Skeletal muscle tissue (tissue), 4 donors: ENCODE results near the gene ADGRB3. TPM values are rescaled to one million over a fixed set of nuclear protein-coding genes. Genes with fewer than 3 reads are reported as not detected.

ENCODE experiments used
- H3K27ac ChIP-seq: one replicate; pipeline ENCODE4 v1.7.0; 2013; ENCODE audit warnings: mild to moderate bottlenecking, low read depth, low read length, inconsistent platforms
- H3K27me3 ChIP-seq, 3 donors: one replicate each; pipeline ENCODE4 v1.7.0; 2013; ENCODE audit warnings: low read length in 3 of 3; ENCODE audit not compliant: control insufficient read depth in 3 of 3, insufficient read depth in 3 of 3
- H3K36me3 ChIP-seq, 3 donors: one replicate each; pipeline ENCODE4 v1.7.0; 2013; ENCODE audit warnings: low read length in 3 of 3; ENCODE audit not compliant: control insufficient read depth in 3 of 3, insufficient read depth in 3 of 3
- H3K4me1 ChIP-seq, 3 donors: one replicate each; pipeline ENCODE4 v1.7.0; 2013; ENCODE audit warnings: low read length in 3 of 3, mild to moderate bottlenecking in 3 of 3; ENCODE audit not compliant: control insufficient read depth in 3 of 3, insufficient read depth in 3 of 3
- H3K4me3 ChIP-seq, 3 donors: one replicate each; pipeline ENCODE4 v1.7.0; 2013; ENCODE audit warnings: low read length in 3 of 3
- H3K9ac ChIP-seq, 3 donors: one replicate each; pipeline ENCODE4 v1.7.0; 2013; ENCODE audit warnings: low read length in 3 of 3, mild to moderate bottlenecking in 3 of 3, moderate library complexity in 2 of 3, low read depth in 1 of 3
- H3K9me3 ChIP-seq, 3 donors: one replicate each; pipeline ENCODE4 v1.7.0; 2013; ENCODE audit warnings: low read length in 3 of 3; ENCODE audit not compliant: control insufficient read depth in 3 of 3
- total RNA-seq: library from RNA; depleted of rRNA; stranded (reverse); fragments of >200 nt; gene quantifications from one replicate; pipeline ENCODE4 v1.2.3, GENCODE V29; 2014
- donor health status: Osteomylitis.

The ADGRB3 gene
- total RNA-seq, 1 donor from 2014 or later, result 3.1 TPM

GRCh38 chr6:68693271-68693670 lies 58.2 kb downstream of the ADGRB3 start:
- Histone ChIP-seq H3K36me3 (no peaks in the 10 kb centered on the region), H3K9ac (no peak overlapping the region), H3K4me1 (no peaks in the 10 kb centered on the region)

GRCh38 chr6:68695403-68695802 lies 60.3 kb downstream of the ADGRB3 start:
- Histone ChIP-seq H3K4me3 (no peak overlapping the region), H3K27ac (no peak overlapping the region), H3K4me1 (no peaks in the 10 kb centered on the region), H3K36me3 (no peaks in the 10 kb centered on the region), H3K27me3 (no peaks in the 10 kb centered on the region), H3K9me3 (no peaks in the 10 kb centered on the region), H3K9ac (no peak overlapping the region)

More at GRCh38 chr6:68693271-68693670, 58.2 kb downstream of the ADGRB3 start:
- H3K27ac ChIP-seq, result no peak overlapping the region
- H3K27me3 ChIP-seq, result no peaks in the 10 kb centered on the region
- no peaks in the 10 kb centered on the region for H3K9me3 ChIP-seq
- H3K4me3 ChIP-seq, result no peak overlapping the region

DNA sequence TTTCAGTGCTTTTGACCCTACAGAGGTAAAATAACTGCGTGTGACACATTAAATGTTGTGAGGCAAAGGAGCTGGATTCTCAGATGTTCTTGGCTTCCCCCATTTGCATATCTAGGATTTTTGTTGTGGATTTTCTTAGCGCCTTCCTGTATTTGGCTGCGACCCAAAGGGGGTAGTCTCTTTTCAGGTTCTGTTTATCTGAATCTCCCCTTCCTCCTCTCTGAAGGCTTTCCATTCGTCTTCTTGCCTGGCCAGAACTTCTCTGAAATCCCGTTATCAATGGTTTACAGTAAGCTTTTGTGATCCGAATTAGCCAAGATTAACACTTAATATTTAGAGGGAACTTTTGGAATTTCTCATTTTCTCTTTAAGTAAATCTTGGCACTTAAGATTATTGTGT lies 60.8 kb downstream of the ADGRB3 start:
- H3K27ac ChIP-seq, result no peak overlapping the region

DNA sequence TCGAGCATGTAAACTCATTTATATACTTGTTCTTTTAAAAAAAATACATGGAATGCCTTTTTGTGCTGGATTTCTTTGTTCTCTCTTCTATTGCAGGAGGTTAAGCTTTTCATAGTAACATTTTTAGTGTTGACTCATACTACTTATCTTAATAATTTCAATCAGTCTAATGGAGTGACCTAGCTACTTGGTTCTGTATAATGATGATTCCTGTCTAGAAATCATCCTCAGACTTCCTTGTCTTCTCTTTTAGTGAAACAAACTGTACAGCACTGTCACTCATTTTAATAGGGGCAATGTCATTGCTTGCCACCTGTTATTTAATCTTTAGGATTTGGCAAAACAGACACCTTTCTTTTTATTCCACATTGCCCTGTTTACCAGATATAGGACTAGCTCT lies 62.3 kb downstream of the ADGRB3 start:
- H3K4me1 ChIP-seq, result no peaks in the 10 kb centered on the region
- no peak overlapping the region for H3K9ac ChIP-seq
- no peaks in the 10 kb centered on the region for H3K27me3 ChIP-seq
- no peaks in the 10 kb centered on the region for H3K36me3 ChIP-seq
- H3K9me3 ChIP-seq, result no peaks in the 10 kb centered on the region
- H3K4me3 ChIP-seq, result no peak overlapping the region
- H3K27ac ChIP-seq, result no peak overlapping the region

More for the DNA sequence above, 60.8 kb downstream of the ADGRB3 start:
- H3K9me3 ChIP-seq, result no peaks in the 10 kb centered on the region
- H3K27me3 ChIP-seq, result no peaks in the 10 kb centered on the region
- H3K36me3 ChIP-seq, result no peaks in the 10 kb centered on the region
- H3K9ac ChIP-seq, result no peak overlapping the region
- H3K4me3 ChIP-seq, result no peak overlapping the region
- no peaks in the 10 kb centered on the region for H3K4me1 ChIP-seq

- no peaks in the 10 kb centered on the region for H3K27me3 ChIP-seq
- H3K36me3 ChIP-seq, result no peaks in the 10 kb centered on the region
- H3K9me3 ChIP-seq, result no peaks in the 10 kb centered on the region
- H3K9ac ChIP-seq, result no peak overlapping the region
- no peak overlapping the region for H3K27ac ChIP-seq
- no peak overlapping the region for H3K4me3 ChIP-seq
- no peaks in the 10 kb centered on the region for H3K4me1 ChIP-seq
Observed at GRCh38 chr6:68701159-68701558, 66.1 kb downstream of the ADGRB3 start.

DNA sequence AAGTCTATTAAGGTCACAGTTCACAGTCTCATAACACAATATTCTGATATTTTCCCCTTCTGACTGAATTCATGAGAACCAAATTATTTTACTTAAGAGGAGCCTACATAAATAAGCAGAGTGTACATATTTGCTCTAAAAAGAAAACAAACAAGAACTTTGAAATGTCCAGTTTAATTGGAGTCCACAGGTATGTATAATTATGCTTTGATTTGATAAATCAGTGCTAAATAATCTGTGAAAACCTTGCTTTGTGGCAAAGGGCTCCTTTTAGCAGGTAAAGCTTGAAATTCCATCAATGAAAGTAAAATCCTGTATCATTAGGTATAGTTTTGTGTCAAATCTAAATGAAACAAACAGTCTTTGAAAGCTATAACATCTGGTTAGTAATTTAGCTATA lies 69.4 kb downstream of the ADGRB3 start:
- Histone ChIP-seq H3K4me1 (no peaks in the 10 kb centered on the region), H3K9ac (no peak overlapping the region), H3K27me3 (no peaks in the 10 kb centered on the region), H3K27ac (no peak overlapping the region), H3K4me3 (no peak overlapping the region), H3K9me3 (no peaks in the 10 kb centered on the region), H3K36me3 (no peaks in the 10 kb centered on the region)

GRCh38 chr6:68709091-68709490 lies 74.0 kb downstream of the ADGRB3 start:
- Histone ChIP-seq H3K9ac (no peak overlapping the region), H3K4me3 (no peak overlapping the region), H3K4me1 (no peaks in the 10 kb centered on the region), H3K36me3 (no peaks in the 10 kb centered on the region), H3K27me3 (no peaks in the 10 kb centered on the region), H3K9me3 (no peaks in the 10 kb centered on the region), H3K27ac (no peak overlapping the region)

DNA sequence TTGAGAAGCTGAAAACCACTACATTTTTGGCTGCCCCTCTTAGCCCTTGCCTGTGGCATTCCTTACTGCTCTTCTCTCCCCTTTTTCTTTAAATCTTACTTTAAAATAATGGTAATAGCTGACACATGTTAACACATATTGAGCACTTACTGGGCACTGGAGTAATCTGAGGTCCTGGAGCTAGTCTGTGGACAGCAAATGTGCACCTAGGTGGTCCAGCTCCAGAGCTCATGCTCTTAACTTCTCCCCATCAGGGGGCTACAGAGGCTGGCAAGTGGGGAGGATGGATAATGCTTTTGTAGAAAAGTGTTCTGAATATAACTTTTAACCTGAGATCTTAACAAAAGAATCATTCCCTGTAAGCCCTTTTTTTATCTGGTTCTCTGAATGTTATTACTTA lies 74.8 kb downstream of the ADGRB3 start:
- no peak overlapping the region for H3K9ac ChIP-seq
- H3K9me3 ChIP-seq, result no peaks in the 10 kb centered on the region
- no peak overlapping the region for H3K4me3 ChIP-seq
- no peaks in the 10 kb centered on the region for H3K36me3 ChIP-seq
- H3K27ac ChIP-seq, result no peak overlapping the region
- no peaks in the 10 kb centered on the region for H3K27me3 ChIP-seq
- no peaks in the 10 kb centered on the region for H3K4me1 ChIP-seq

DNA sequence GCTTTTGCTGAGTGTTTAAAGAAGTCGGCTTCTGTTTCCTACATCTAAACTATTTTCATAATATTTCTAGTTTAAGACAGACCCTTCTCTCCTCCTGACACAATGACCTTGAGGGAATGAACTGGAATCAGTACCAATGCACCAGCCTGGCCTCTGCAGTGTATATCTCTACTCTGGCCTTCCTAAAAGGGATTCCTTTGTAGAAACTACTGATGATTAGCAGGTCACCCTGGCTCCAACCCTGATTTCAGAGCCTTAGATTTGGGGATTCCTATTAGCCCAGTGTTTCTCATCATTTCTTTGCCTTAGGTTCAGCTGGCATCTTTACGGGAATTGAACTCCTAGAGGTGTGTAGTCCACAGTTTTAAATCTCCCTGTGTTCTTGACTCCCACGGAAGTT lies 75.4 kb downstream of the ADGRB3 start:
- Histone ChIP-seq H3K4me3 (no peak overlapping the region), H3K36me3 (no peaks in the 10 kb centered on the region), H3K27me3 (no peaks in the 10 kb centered on the region), H3K9ac (no peak overlapping the region), H3K9me3 (no peaks in the 10 kb centered on the region), H3K27ac (no peak overlapping the region), H3K4me1 (no peaks in the 10 kb centered on the region)

DNA sequence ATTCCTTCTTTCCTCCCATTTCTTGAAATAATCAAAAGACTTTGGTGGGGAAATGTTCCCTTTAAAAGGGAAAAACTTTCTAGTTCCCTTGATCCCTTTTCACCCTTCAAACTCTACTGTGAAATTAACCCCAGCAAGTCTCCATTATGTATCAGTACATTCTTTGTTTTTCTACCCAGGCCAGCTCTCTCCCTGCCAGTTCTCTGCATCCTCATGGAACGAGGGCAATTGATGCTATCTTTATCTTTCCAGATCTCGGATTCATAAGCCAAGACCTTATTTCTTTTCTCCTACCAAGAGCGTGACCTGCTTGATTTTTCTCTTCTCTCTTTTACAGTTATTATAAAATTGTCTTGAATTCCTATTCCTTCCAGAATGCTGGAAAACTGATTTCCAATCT lies 75.8 kb downstream of the ADGRB3 start:
- Histone ChIP-seq H3K9me3 (no peaks in the 10 kb centered on the region), H3K27ac (no peak overlapping the region), H3K36me3 (no peaks in the 10 kb centered on the region), H3K9ac (no peak overlapping the region), H3K4me3 (no peak overlapping the region), H3K4me1 (no peaks in the 10 kb centered on the region), H3K27me3 (no peaks in the 10 kb centered on the region)
